ENCODE results near the gene GRAP2. TPM values are rescaled to one million over a fixed set of nuclear protein-coding genes. Genes with fewer than 3 reads are reported as not detected.

GRAP2 gene
- total and polyA plus RNA-seq, 9 of the 15 experiments (the other 6 are each of a cell fraction or from before 2014, with no cell fraction given), result 4.8 to 88.7 (median 60.4) TPM

DNA sequence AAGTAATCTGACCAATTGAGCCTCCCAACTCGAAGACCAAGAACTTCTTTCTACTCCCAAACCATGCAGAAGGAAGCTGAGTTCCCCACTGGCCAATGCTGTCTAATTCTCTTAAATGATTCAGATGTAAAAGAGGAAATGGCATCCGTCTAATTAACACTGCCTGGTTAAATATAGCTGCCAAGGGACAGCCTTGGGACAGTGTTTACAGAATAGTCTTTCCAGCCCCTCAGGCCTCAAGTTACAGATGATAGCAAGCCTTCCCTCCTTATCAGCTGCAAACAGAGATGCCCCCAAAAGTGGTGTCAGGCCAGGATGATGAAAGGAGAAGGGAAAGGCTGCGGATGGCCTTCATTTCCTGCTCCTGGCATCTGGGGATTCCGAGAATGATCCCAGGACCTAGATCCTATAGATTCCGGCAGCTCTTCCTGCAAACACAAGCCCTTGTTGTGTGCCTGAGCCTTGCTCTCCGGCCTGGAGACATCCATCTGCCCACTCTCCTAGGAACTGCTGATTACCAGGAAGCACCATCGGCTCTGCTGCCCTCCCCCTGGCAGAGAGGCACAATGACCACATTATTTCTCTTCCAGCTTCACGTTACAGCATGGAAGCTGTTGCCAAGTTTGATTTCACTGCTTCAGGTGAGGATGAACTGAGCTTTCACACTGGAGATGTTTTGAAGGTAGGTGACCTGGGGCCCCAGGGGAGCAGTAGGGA, 45.8 kb downstream of the GRAP2 start (continued):
- TF ChIP-seq, protein P1, sequence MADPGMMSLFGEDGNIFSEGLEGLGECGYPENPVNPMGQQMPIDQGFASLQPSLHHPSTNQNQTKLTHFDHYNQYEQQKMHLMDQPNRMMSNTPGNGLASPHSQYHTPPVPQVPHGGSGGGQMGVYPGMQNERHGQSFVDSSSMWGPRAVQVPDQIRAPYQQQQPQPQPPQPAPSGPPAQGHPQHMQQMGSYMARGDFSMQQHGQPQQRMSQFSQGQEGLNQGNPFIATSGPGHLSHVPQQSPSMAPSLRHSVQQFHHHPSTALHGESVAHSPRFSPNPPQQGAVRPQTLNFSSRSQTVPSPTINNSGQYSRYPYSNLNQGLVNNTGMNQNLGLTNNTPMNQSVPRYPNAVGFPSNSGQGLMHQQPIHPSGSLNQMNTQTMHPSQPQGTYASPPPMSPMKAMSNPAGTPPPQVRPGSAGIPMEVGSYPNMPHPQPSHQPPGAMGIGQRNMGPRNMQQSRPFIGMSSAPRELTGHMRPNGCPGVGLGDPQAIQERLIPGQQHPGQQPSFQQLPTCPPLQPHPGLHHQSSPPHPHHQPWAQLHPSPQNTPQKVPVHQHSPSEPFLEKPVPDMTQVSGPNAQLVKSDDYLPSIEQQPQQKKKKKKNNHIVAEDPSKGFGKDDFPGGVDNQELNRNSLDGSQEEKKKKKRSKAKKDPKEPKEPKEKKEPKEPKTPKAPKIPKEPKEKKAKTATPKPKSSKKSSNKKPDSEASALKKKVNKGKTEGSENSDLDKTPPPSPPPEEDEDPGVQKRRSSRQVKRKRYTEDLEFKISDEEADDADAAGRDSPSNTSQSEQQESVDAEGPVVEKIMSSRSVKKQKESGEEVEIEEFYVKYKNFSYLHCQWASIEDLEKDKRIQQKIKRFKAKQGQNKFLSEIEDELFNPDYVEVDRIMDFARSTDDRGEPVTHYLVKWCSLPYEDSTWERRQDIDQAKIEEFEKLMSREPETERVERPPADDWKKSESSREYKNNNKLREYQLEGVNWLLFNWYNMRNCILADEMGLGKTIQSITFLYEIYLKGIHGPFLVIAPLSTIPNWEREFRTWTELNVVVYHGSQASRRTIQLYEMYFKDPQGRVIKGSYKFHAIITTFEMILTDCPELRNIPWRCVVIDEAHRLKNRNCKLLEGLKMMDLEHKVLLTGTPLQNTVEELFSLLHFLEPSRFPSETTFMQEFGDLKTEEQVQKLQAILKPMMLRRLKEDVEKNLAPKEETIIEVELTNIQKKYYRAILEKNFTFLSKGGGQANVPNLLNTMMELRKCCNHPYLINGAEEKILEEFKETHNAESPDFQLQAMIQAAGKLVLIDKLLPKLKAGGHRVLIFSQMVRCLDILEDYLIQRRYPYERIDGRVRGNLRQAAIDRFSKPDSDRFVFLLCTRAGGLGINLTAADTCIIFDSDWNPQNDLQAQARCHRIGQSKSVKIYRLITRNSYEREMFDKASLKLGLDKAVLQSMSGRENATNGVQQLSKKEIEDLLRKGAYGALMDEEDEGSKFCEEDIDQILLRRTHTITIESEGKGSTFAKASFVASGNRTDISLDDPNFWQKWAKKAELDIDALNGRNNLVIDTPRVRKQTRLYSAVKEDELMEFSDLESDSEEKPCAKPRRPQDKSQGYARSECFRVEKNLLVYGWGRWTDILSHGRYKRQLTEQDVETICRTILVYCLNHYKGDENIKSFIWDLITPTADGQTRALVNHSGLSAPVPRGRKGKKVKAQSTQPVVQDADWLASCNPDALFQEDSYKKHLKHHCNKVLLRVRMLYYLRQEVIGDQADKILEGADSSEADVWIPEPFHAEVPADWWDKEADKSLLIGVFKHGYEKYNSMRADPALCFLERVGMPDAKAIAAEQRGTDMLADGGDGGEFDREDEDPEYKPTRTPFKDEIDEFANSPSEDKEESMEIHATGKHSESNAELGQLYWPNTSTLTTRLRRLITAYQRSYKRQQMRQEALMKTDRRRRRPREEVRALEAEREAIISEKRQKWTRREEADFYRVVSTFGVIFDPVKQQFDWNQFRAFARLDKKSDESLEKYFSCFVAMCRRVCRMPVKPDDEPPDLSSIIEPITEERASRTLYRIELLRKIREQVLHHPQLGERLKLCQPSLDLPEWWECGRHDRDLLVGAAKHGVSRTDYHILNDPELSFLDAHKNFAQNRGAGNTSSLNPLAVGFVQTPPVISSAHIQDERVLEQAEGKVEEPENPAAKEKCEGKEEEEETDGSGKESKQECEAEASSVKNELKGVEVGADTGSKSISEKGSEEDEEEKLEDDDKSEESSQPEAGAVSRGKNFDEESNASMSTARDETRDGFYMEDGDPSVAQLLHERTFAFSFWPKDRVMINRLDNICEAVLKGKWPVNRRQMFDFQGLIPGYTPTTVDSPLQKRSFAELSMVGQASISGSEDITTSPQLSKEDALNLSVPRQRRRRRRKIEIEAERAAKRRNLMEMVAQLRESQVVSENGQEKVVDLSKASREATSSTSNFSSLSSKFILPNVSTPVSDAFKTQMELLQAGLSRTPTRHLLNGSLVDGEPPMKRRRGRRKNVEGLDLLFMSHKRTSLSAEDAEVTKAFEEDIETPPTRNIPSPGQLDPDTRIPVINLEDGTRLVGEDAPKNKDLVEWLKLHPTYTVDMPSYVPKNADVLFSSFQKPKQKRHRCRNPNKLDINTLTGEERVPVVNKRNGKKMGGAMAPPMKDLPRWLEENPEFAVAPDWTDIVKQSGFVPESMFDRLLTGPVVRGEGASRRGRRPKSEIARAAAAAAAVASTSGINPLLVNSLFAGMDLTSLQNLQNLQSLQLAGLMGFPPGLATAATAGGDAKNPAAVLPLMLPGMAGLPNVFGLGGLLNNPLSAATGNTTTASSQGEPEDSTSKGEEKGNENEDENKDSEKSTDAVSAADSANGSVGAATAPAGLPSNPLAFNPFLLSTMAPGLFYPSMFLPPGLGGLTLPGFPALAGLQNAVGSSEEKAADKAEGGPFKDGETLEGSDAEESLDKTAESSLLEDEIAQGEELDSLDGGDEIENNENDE (IDR thresholded peaks at IDR 0.05; ENCODE audit: low read depth, low read length), result no peak
- TF ChIP-seq ZNF696 (CRISPR knock-in tag; conservative IDR thresholded peaks at IDR 0.05) (no peak), KDM1A (IDR thresholded peaks at IDR 0.05) (peak in 1 of 2 experiments; percentile 73; a peak in 2 of 4 replicates), ESRRA (IDR thresholded peaks at IDR 0.05; ENCODE audit: borderline replicate concordance, low read depth) (no peak; the same call in 1 of the 2 replicates), ZNF140 (CRISPR knock-in tag; IDR thresholded peaks at IDR 0.05) (no peak), JUNB (CRISPR knock-in tag; conservative IDR thresholded peaks at IDR 0.05) (no peak), CBX5 (IDR thresholded peaks at IDR 0.05; ENCODE audit: borderline replicate concordance, low read depth) (no peak), ZNF24 (IDR thresholded peaks at IDR 0.05) (no peak), ZNF766 (CRISPR knock-in tag; conservative IDR thresholded peaks at IDR 0.05) (peak; percentile 73), POLR3G (IDR thresholded peaks at IDR 0.05; ENCODE audit: extremely low read depth, insufficient read length, insufficient replicate concordance) (no peak), RBM34 (IDR thresholded peaks at IDR 0.05; ENCODE audit: borderline replicate concordance, insufficient read depth, low read length) (no peak), RHOXF2B (CRISPR knock-in tag; conservative IDR thresholded peaks at IDR 0.05) (no peak), TCF7 (IDR thresholded peaks at IDR 0.05; ENCODE audit: borderline replicate concordance) (0 out of 2 replicates have a peak, but pooled peaks have one; percentile 28), ETV1 (tag; conservative IDR thresholded peaks at IDR 0.05; ENCODE audit: low read depth) (no peak)
- TF ChIP-seq, protein P2, sequence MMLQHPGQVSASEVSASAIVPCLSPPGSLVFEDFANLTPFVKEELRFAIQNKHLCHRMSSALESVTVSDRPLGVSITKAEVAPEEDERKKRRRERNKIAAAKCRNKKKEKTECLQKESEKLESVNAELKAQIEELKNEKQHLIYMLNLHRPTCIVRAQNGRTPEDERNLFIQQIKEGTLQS (IDR thresholded peaks at IDR 0.05), result peak; percentile 86
- TF ChIP-seq, protein P2 (CRISPR knock-in tag; conservative IDR thresholded peaks at IDR 0.05), result no peak

Measured in K562 (cell line).